Measurements from ENCODE around the gene BTF3.

BTF3 gene

DNA sequence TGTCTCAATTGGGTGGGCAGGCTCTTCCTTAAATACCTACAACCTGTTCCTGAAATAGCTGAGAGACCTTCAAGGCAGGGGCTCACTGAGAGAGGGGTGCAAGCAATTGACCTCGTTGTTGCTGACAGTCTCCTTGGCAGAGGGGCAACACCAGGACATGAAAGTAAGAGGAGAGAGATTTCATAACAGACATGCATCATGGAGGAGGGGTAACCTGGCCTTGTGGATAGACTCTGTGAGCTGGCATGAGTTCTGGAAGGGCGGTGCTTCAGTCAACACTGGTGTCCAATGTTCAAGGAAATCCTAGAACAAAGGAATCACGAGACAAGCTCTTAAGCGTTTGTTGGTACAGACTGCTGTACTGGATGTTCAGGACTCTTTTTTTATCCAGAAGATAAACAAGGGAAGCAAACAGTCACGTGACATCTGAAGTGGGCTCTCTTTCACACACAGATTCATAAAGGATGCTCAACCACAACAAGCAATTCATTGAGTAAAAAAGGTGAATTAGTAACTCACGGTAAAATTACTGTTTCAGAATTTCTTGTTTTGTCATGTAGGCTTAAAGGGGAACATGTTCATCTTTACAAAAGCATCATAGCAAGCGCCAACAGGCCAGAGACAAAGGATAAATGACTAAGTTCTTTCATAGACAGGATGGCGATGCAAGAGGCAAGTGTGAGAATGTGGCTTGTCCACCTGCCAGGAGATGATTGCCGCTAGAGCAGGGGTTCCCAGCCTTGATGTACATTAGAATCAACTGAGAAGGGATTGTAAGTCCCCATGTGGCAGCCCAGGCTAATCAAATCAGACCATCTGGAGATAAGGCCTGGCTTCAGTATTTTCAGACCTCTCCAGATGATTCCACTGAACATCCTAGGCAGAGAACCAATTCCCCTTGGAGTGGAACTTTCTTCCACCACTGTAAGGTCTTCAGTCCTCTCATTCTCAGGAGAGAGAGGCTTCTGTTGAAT, 46.5 kb downstream of the BTF3 start:
- TF ChIP-seq, protein P1, sequence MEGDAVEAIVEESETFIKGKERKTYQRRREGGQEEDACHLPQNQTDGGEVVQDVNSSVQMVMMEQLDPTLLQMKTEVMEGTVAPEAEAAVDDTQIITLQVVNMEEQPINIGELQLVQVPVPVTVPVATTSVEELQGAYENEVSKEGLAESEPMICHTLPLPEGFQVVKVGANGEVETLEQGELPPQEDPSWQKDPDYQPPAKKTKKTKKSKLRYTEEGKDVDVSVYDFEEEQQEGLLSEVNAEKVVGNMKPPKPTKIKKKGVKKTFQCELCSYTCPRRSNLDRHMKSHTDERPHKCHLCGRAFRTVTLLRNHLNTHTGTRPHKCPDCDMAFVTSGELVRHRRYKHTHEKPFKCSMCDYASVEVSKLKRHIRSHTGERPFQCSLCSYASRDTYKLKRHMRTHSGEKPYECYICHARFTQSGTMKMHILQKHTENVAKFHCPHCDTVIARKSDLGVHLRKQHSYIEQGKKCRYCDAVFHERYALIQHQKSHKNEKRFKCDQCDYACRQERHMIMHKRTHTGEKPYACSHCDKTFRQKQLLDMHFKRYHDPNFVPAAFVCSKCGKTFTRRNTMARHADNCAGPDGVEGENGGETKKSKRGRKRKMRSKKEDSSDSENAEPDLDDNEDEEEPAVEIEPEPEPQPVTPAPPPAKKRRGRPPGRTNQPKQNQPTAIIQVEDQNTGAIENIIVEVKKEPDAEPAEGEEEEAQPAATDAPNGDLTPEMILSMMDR (IDR thresholded peaks at IDR 0.05), result no peak

DNA sequence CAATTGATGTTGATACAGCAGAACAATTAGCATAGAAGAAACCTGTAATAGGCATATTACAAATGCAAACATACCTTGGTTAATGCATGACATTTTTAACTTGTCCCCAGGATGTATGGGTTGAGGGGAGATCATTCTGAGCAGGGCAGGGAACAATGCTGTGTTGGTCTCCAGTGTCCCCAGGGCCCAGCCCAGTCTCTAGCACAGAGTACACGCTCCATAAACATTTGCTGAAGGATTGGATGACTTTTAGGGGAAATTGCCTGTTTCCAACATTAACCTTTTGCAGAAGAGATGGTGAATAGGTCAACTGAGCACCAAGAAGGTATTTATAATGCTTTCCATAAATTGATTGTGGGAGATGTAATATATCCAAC, 47.1 kb downstream of the BTF3 start:
- TF ChIP-seq, protein P1 (IDR thresholded peaks at IDR 0.05), result no peak

DNA sequence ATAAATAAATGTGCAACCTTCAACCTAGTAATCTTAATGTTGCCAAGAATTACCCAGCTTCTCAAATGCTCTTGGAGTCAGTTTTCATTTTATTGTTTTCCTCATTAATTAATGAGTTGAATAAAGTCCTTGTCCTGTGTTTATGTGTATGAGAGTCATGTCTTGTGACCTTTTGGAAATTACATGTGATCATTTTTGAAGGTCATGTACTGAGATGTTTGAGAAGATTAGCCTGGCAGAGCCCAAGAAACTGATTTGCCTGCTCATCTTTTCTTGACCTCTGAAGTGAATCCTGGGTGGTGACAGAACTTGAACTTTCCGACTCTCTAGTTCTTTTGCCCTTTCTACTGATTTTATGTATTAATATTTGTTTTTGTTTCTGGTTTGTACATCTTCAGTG, 51.8 kb downstream of the BTF3 start:
- TF ChIP-seq, protein P1 (IDR thresholded peaks at IDR 0.05), result no peak

DNA sequence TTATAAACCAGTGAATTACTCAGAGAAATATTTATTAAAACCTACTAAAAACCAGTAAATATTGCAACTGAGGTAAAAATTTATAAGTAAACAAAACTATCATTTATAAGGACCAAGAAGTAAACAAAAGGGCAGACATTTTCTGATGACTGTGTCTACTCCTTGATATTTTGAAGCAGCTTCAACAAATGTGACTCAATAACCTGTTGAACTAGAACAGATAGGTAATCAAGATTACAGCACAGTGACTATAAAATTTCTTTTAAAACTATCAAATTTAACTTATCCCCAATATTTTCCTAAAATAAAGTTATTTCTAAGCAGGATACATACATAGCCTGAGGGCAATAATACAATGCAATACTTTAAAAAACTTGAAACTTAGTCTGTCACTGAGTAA, 54.4 kb downstream of the BTF3 start:
- TF ChIP-seq, protein P1 (IDR thresholded peaks at IDR 0.05), result no peak

All from LNCAP (cell line).